Lower leg skin (tissue), 4 donors: ENCODE results near the gene UBAC2. TPM values are rescaled to one million over a fixed set of nuclear protein-coding genes. Genes with fewer than 3 reads are reported as not detected.

ENCODE experiments used
- DNase-seq, 2 donors: peaks; one replicate each; pipeline ENCODE4 v3.0.0-alpha.2; 2019; ENCODE audit warnings: low spot score in 2 of 2
- H3K4me3 ChIP-seq: fragments of 200-600 bp; sonication (generic); 2 replicates; pipeline ENCODE4 v1.5.1; 2017; ENCODE audit warnings: mild to moderate bottlenecking, low read depth; ENCODE audit not compliant: poor library complexity, severe bottlenecking
- POLR2A ChIP-seq, 2 donors: fragments of 450-650 bp; IDR thresholded peaks; one replicate each; pipeline ENCODE4 v1.6.1; 2016 to 2017; ENCODE audit warnings: antibody characterized with exemption in 2 of 2, mild to moderate bottlenecking in 1 of 2, moderate library complexity in 1 of 2
- WGBS, 2 donors: methylation state at CpG; one replicate each; pipeline ENCODE4 v1.1.5; 2018; 5-methylcytosine and 5-hydroxymethylcytosine counted together
- intact Hi-C: fragments of 100-400 bp; cut with DNase I; formaldehyde crosslinking; loops from one replicate; pipeline ENCODE4 v1.15.0; 2023; ENCODE audit warnings: low total_unique reads
- microRNA counts, 2 donors: library from miRNA; unstranded; fragments of <30 nt; microRNA quantifications; one replicate each; lab custom pipeline; 2016
- microRNA-seq, 2 donors: library from miRNA; unstranded; fragments of <30 nt; microRNA quantifications; one replicate each; pipeline ENCODE4, GENCODE V29; 2016; ENCODE audit warnings: borderline replicate concordance in 2 of 2, borderline number of aligned reads in 1 of 2
- total RNA-seq, 4 donors: library from RNA; depleted of rRNA; stranded (reverse); fragments of >200 nt; gene quantifications; one replicate each; pipeline ENCODE4 v1.1.0, GENCODE V29; 2016
- TF ChIP-seq, protein P1 (sequence below), 3 donors: fragments of 450-650 bp; IDR thresholded peaks; one replicate each; pipeline ENCODE4 v1.5.1; 2016; ENCODE audit warnings: antibody characterized with exemption in 3 of 3, mild to moderate bottlenecking in 3 of 3, moderate library complexity in 2 of 3

The UBAC2 gene
- total RNA-seq, 4 donors from 2014 or later, result 94.8 to 125 (median 106) TPM

GRCh38 chr13:99434258-99434788, 233.7 kb downstream of the UBAC2 start:
- TF ChIP-seq, protein P1, sequence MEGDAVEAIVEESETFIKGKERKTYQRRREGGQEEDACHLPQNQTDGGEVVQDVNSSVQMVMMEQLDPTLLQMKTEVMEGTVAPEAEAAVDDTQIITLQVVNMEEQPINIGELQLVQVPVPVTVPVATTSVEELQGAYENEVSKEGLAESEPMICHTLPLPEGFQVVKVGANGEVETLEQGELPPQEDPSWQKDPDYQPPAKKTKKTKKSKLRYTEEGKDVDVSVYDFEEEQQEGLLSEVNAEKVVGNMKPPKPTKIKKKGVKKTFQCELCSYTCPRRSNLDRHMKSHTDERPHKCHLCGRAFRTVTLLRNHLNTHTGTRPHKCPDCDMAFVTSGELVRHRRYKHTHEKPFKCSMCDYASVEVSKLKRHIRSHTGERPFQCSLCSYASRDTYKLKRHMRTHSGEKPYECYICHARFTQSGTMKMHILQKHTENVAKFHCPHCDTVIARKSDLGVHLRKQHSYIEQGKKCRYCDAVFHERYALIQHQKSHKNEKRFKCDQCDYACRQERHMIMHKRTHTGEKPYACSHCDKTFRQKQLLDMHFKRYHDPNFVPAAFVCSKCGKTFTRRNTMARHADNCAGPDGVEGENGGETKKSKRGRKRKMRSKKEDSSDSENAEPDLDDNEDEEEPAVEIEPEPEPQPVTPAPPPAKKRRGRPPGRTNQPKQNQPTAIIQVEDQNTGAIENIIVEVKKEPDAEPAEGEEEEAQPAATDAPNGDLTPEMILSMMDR (IDR thresholded peaks at IDR 0.05), result no peak
- no peak for DNase-seq
- intact Hi-C loops, result loop anchor here (5.0 kb wide), 1 partner anchor 157 kb away; no protein-coding TSS in a partner anchor
- no peak overlapping the region for H3K4me3 ChIP-seq
- WGBS, 2 donors, result 84 to 93% methylated on average over 17 of the region's 17 CpGs

- no peak for TF ChIP-seq POLR2A (IDR thresholded peaks at IDR 0.05)
- TF ChIP-seq, protein P1 (IDR thresholded peaks at IDR 0.05), result no peak
- WGBS, 2 donors, result 93 to 95% methylated on average over 6 of the region's 6 CpGs
- intact Hi-C loops, result loop anchor here (5.0 kb wide), 1 partner anchor 263 kb away; no protein-coding TSS in a partner anchor
- no peak overlapping the region for H3K4me3 ChIP-seq
- no peak for DNase-seq
Measured at GRCh38 chr13:99435116-99435515, 234.5 kb downstream of the UBAC2 start.

DNA sequence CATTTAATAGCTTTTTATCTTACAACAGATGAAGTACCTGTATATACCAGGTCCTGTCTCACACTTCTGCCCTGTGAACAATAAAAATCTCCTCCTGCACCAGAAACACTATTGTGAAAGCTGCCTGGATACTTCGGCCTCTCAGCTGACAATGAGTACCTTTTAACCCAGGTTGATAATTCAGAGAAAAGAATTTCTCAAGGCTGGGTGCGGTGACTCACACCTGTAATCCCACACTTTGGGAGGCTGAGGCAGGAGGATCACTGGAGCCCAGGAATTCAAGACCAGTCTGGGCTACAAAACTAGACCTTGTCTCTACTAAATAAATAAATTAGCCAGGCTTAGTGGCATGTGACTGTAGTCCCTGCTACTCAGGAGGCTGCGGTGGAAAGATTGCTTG, 235.3 kb downstream of the UBAC2 start:
- intact Hi-C loops, result loop anchor here (5.0 kb wide), 1 partner anchor 264 kb away; no protein-coding TSS in a partner anchor

More for the DNA sequence above, 235.3 kb downstream of the UBAC2 start:
- no peak for DNase-seq
- no peak overlapping the region for H3K4me3 ChIP-seq
- TF ChIP-seq, protein P1 (IDR thresholded peaks at IDR 0.05), result no peak
- TF ChIP-seq POLR2A (IDR thresholded peaks at IDR 0.05), result no peak
- WGBS, 2 donors, result 51 to 63% methylated on average over 3 of the region's 3 CpGs

MicroRNA genes within 50 kb of the gene (microRNA counts, 767-probe panel; counts per million panel counts)
- 0 to 358 counts per million in 2 donors for microRNA hsa-miR-623 (lab: Ali Mortazavi, UCI)

Small RNA genes within 50 kb of the gene (microRNA-seq; reads per million reads assigned to microRNA genes)
- gene MIR623, result 0 reads per million in 2 donors

Other genes with a start within 250 kb of the UBAC2 start
- gene DOCK9, start 222.8 kb upstream of the UBAC2 start, total RNA-seq, result 100 to 1,000 TPM; 189 to 292 (median 271) TPM
- not detected for gene GPR18, start 57.5 kb downstream of the UBAC2 start, total RNA-seq
- gene GPR183, start 106.5 kb downstream of the UBAC2 start, total RNA-seq, result 10 to 100 TPM in 2 of 4 donors, 1 to 10 TPM in 2; 2.3 to 13.7 (median 9.1) TPM